ENCODE data around the gene HOXB2. TPM values are rescaled to one million over a fixed set of nuclear protein-coding genes. Genes with fewer than 3 reads are reported as not detected.

Gene HOXB2
- total RNA-seq, 1 experiment from 2014 or later: not detected

- Histone ChIP-seq H3K27me3 (ENCODE audit: insufficient read depth, low read length) (peaks cover 3% of the 10 kb centered on the region; the same call in 1 of the 2 replicates), H3K9me3 (ENCODE audit: control insufficient read depth, low read depth, low read length) (no peaks in the 10 kb centered on the region), H3K18ac (ENCODE audit: insufficient read length, low read depth, low read length) (no peak overlapping the region), H3K14ac (ENCODE audit: insufficient read depth, low read length) (no peak overlapping the region), H3K4me2 (ENCODE audit: insufficient read depth, insufficient read length, low read length) (no peak overlapping the region), H2BK15ac (ENCODE audit: low read depth, low read length) (no peak overlapping the region), H4K5ac (ENCODE audit: insufficient read length, low read depth, low read length) (no peak overlapping the region), H3K4ac (ENCODE audit: low read depth, low read length) (no peak overlapping the region), H4K91ac (ENCODE audit: insufficient read length, low read depth, low read length) (no peak overlapping the region), H2BK5ac (ENCODE audit: insufficient read length, low read length) (no peak overlapping the region), H3K23me2 (ENCODE audit: insufficient read length, low read depth, low read length, poor library complexity, severe bottlenecking) (no peaks in the 10 kb centered on the region), H2AK5ac (ENCODE audit: insufficient read length, low read length) (no peak overlapping the region), H3K27ac (ENCODE audit: insufficient read length, low read depth, low read length) (no peak overlapping the region), H4K20me1 (ENCODE audit: control insufficient read depth, insufficient read depth, insufficient read length) (no peaks in the 10 kb centered on the region), H2BK120ac (ENCODE audit: low read depth, low read length, poor library complexity, severe bottlenecking) (no peak overlapping the region), H3K56ac (ENCODE audit: insufficient read length, low read depth, low read length) (no peak overlapping the region), H2BK12ac (ENCODE audit: insufficient read length, low read depth, low read length) (no peak overlapping the region), H3K23ac (ENCODE audit: insufficient read length, low read depth, low read length) (no peak overlapping the region), H3K9ac (ENCODE audit: extremely low read depth, insufficient read length, low read length) (no peak overlapping the region), H2BK20ac (ENCODE audit: low read depth, low read length, poor library complexity, severe bottlenecking) (no peak overlapping the region), H3K79me1 (ENCODE audit: insufficient read depth, low read depth, low read length, poor library complexity, severe bottlenecking) (no peaks in the 10 kb centered on the region), H3K79me2 (ENCODE audit: insufficient read depth, low read length) (no peaks in the 10 kb centered on the region), H3T11ph (ENCODE audit: low read length) (no peak overlapping the region), H2AFZ (ENCODE audit: low read length) (no peak overlapping the region), H4K8ac (replicated peaks; ENCODE audit: insufficient read length, low read depth, low read length) (no peak overlapping the region), H3K4me1 (ENCODE audit: insufficient read depth, low read length) (no peaks in the 10 kb centered on the region)
- H3K36me3 Mint-ChIP-seq (ENCODE audit: insufficient read depth in 1 of 3, low read depth in 3 of 3): no peaks in the 10 kb centered on the region
- H3K4me3 Mint-ChIP-seq: no peak overlapping the region
- H3K27ac Mint-ChIP-seq: no peak overlapping the region
- TF ChIP-seq, protein P1, sequence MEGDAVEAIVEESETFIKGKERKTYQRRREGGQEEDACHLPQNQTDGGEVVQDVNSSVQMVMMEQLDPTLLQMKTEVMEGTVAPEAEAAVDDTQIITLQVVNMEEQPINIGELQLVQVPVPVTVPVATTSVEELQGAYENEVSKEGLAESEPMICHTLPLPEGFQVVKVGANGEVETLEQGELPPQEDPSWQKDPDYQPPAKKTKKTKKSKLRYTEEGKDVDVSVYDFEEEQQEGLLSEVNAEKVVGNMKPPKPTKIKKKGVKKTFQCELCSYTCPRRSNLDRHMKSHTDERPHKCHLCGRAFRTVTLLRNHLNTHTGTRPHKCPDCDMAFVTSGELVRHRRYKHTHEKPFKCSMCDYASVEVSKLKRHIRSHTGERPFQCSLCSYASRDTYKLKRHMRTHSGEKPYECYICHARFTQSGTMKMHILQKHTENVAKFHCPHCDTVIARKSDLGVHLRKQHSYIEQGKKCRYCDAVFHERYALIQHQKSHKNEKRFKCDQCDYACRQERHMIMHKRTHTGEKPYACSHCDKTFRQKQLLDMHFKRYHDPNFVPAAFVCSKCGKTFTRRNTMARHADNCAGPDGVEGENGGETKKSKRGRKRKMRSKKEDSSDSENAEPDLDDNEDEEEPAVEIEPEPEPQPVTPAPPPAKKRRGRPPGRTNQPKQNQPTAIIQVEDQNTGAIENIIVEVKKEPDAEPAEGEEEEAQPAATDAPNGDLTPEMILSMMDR (conservative IDR thresholded peaks at IDR 0.05): no peak
- H3K27me3 Mint-ChIP-seq (ENCODE audit: low read depth): peaks cover 92% of the 10 kb centered on the region
- H3K4me1 Mint-ChIP-seq: peaks cover 23 to 34% of the 10 kb centered on the region in 2 experiments
- WGBS (ENCODE audit: extremely low coverage, insufficient read length, low lambda C conversion rate): no CpG with 5 or more reads among the region's 2 CpGs
- H3K9me3 Mint-ChIP-seq: no peaks in the 10 kb centered on the region
- no peak for DNase-seq
Measured at GRCh38 chr17:48502312-48502711, 42.6 kb downstream of the HOXB2 start.
